Mesodermal cell (in vitro differentiated cells): Measurements from ENCODE around the gene SHISA3.
"Not testable (repeated sequence)": the region's sequence is repeated elsewhere in the genome, so short reads cannot be mapped to it uniquely, and the experiment has no call there.

Source experiments
- H3K27ac ChIP-seq: 2 replicates; pipeline ENCODE4 v1.7.0; 2013; ENCODE audit warnings: mild to moderate bottlenecking, low read depth, low read length, moderate library complexity; ENCODE audit not compliant: severe bottlenecking
- H3K36me3 ChIP-seq: 2 replicates; pipeline ENCODE4 v1.7.1; 2013; ENCODE audit warnings: mild to moderate bottlenecking, low read length, moderate library complexity; ENCODE audit not compliant: control insufficient read depth, insufficient read depth
- H3K4me1 ChIP-seq: one replicate; pipeline ENCODE4 v1.7.1; 2013; ENCODE audit warnings: mild to moderate bottlenecking, low read length; ENCODE audit not compliant: insufficient read depth, control insufficient read depth, poor library complexity, severe bottlenecking
- H3K4me3 ChIP-seq: 2 replicates; pipeline ENCODE4 v1.7.0; 2013; ENCODE audit warnings: low read length, control low read depth, mild to moderate bottlenecking; ENCODE audit not compliant: insufficient read depth, poor library complexity, severe bottlenecking; ENCODE audit errors: extremely low read depth
- H3K9me3 ChIP-seq: 2 replicates; pipeline ENCODE4 v1.7.1; 2013; ENCODE audit warnings: mild to moderate bottlenecking, low read length, moderate library complexity; ENCODE audit not compliant: control insufficient read depth
- WGBS, 2 experiments: methylation state at CpG; one replicate each; pipeline ENCODE4 v1.1.5; 2013; ENCODE audit warnings: missing lambda C conversion rate in 2 of 2; ENCODE audit not compliant: insufficient coverage in 2 of 2; 5-methylcytosine and 5-hydroxymethylcytosine counted together

The SHISA3 gene

GRCh38 chr4:42364266-42365053 lies 32.8 kb upstream of the SHISA3 start:
- Histone ChIP-seq H3K9me3 (no peaks in the 10 kb centered on the region), H3K4me1 (no peaks in the 10 kb centered on the region), H3K27ac (no peak overlapping the region), H3K36me3 (no peaks in the 10 kb centered on the region), H3K4me3 (no peak overlapping the region)

- Histone ChIP-seq H3K4me1 (no peaks in the 10 kb centered on the region), H3K36me3 (no peaks in the 10 kb centered on the region), H3K4me3 (no peak overlapping the region), H3K9me3 (no peaks in the 10 kb centered on the region), H3K27ac (no peak overlapping the region)
- no CpG with 5 or more reads among the region's 1 CpG for WGBS, 2 experiments
Measured at GRCh38 chr4:42366959-42367358, 30.3 kb upstream of the SHISA3 start.

GRCh38 chr4:42369489-42369888 lies 27.8 kb upstream of the SHISA3 start:
- H3K36me3 ChIP-seq, result no peaks in the 10 kb centered on the region
- H3K9me3 ChIP-seq, result no peaks in the 10 kb centered on the region
- no peak overlapping the region for H3K4me3 ChIP-seq
- H3K4me1 ChIP-seq, result no peaks in the 10 kb centered on the region
- H3K27ac ChIP-seq, result no peak overlapping the region
- 92 to 93% methylated on average over 9 to 21 of the region's 27 CpGs for WGBS, 2 experiments

- Histone ChIP-seq H3K9me3 (no peaks in the 10 kb centered on the region), H3K36me3 (no peaks in the 10 kb centered on the region), H3K4me3 (no peak overlapping the region), H3K4me1 (no peaks in the 10 kb centered on the region), H3K27ac (no peak overlapping the region)
- WGBS, 2 experiments, result 90 to 100% methylated on average over 1 of the region's 2 CpGs
Measured at GRCh38 chr4:42371305-42372252, 25.7 kb upstream of the SHISA3 start.

- not testable (repeated sequence) for H3K4me3 ChIP-seq, H3K9me3 ChIP-seq, H3K4me1 ChIP-seq, H3K27ac ChIP-seq, H3K36me3 ChIP-seq
- WGBS, 2 experiments, result 90 to 91% methylated on average over 2 to 5 of the region's 6 CpGs
Measured at GRCh38 chr4:42372303-42372702, 25.0 kb upstream of the SHISA3 start.

GRCh38 chr4:42377497-42377896 lies 19.8 kb upstream of the SHISA3 start:
- Histone ChIP-seq H3K4me1 (no peaks in the 10 kb centered on the region), H3K36me3 (no peaks in the 10 kb centered on the region), H3K4me3 (no peak overlapping the region), H3K9me3 (no peaks in the 10 kb centered on the region), H3K27ac (no peak overlapping the region)
- no CpG with 5 or more reads among the region's 4 CpGs for WGBS, 2 experiments

GRCh38 chr4:42381666-42382065 lies 15.6 kb upstream of the SHISA3 start:
- Histone ChIP-seq H3K27ac (no peak overlapping the region), H3K4me3 (no peak overlapping the region), H3K4me1 (no peaks in the 10 kb centered on the region), H3K36me3 (no peaks in the 10 kb centered on the region), H3K9me3 (no peaks in the 10 kb centered on the region)
- no CpG with 5 or more reads among the region's 2 CpGs for WGBS, 2 experiments

- no CpG with 5 or more reads among the region's 1 CpG for WGBS, 2 experiments
- H3K4me1 ChIP-seq, result no peaks in the 10 kb centered on the region
Measured at GRCh38 chr4:42385516-42385915, 11.8 kb upstream of the SHISA3 start.

GRCh38 chr4:42390622-42391354 lies 6.5 kb upstream of the SHISA3 start:
- Histone ChIP-seq H3K4me1 (no peaks in the 10 kb centered on the region), H3K36me3 (no peaks in the 10 kb centered on the region), H3K27ac (no peak overlapping the region), H3K4me3 (no peak overlapping the region), H3K9me3 (no peaks in the 10 kb centered on the region)
- 73 to 83% methylated on average over 4 to 8 of the region's 10 CpGs for WGBS, 2 experiments

More at GRCh38 chr4:42385516-42385915, 11.8 kb upstream of the SHISA3 start:
- Histone ChIP-seq H3K4me3 (no peak overlapping the region), H3K9me3 (no peaks in the 10 kb centered on the region), H3K27ac (no peak overlapping the region), H3K36me3 (no peaks in the 10 kb centered on the region)

- WGBS, 2 experiments, result 89 to 90% methylated on average over 2 of the region's 2 CpGs
- Histone ChIP-seq H3K4me1 (no peaks in the 10 kb centered on the region), H3K36me3 (no peaks in the 10 kb centered on the region), H3K4me3 (no peak overlapping the region), H3K27ac (no peak overlapping the region), H3K9me3 (no peaks in the 10 kb centered on the region)
Measured at GRCh38 chr4:42391355-42391664, 6.0 kb upstream of the SHISA3 start.
